ENCODE measurements around the gene ASPHD2. TPM values are rescaled to one million over a fixed set of nuclear protein-coding genes. Genes with fewer than 3 reads are reported as not detected.

ASPHD2 gene
- total RNA-seq, 2 experiments from 2014 or later = 14.5 to 15.1 TPM

DNA sequence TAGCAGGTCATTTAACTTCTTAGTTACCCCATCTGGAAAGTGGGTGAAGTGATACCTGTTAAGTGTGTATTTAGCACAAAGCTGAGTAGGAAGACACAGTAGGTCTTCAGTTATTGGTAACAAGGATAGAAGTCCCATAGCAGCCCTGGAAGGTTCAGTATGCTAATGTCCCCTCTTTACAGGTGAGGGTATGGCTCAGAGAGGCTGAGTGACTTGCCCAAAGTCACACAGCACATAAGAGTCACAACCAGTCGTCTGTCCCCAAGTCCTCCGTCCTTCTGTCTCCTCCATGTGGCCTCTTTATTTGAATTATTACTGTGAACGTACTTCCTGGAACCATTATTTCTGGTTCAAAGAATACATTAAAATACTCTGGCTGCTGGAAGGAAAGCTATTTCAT, 10.5 kb downstream of the ASPHD2 start:
- CTCF ChIA-PET = no interaction called here
- POLR2A ChIA-PET = no interaction called here

- ChIA-PET CTCF (interaction anchor here (0.7 to 0.8 kb wide), 2 partner anchors 63 to 75 kb away, joined by 3 read pairs; no protein-coding TSS in a partner anchor), POLR2A (no interaction called here)
Measured at GRCh38 chr22:26442086-26442756, 13.2 kb downstream of the ASPHD2 start.

DNA sequence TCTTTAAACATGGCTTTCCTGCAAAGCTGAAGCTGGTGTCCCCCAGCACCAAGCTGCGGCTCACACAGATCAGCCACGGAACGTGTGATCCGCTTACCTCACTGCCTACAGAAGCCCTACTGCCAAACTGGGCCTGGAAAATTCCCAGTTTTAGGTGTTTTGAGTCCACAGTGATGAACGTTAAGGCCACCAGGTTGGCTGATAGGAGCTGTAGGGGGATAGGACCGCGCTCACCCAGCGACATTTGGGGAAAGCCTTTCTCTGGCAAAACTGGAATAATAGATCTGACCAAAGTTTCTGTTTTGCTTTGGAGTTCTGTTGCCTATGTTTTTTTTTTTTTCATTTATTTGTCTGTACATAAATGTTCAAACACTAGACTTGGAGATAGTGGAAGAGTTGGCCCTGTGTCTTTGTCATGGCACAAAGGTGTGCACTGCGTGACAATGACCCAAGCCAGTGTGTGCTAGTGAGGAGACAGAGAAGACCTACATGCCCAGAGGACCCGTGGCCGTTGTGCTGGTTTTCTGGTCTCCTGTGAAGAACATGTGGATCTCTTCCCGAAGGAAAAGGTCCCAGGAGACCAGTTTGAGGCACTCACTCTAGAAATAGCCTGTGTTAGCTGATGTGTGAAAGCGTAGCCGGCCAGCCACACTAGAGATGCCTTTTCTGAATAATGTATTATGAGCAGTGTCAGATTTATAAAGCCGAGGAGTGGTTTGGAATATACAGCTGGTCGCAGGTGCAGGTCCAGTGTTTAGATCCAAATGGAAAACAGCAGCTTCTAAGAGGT, 15.0 kb downstream of the ASPHD2 start:
- POLR2A ChIA-PET = no interaction called here
- CTCF ChIA-PET = interaction anchor here (0.6 kb wide), 2 partner anchors 48 to 426 kb away, joined by 3 to 5 read pairs; no protein-coding TSS in a partner anchor

- ChIA-PET POLR2A (no interaction called here), CTCF (no interaction called here)
Measured at GRCh38 chr22:26444777-26445176, 15.7 kb downstream of the ASPHD2 start.

DNA sequence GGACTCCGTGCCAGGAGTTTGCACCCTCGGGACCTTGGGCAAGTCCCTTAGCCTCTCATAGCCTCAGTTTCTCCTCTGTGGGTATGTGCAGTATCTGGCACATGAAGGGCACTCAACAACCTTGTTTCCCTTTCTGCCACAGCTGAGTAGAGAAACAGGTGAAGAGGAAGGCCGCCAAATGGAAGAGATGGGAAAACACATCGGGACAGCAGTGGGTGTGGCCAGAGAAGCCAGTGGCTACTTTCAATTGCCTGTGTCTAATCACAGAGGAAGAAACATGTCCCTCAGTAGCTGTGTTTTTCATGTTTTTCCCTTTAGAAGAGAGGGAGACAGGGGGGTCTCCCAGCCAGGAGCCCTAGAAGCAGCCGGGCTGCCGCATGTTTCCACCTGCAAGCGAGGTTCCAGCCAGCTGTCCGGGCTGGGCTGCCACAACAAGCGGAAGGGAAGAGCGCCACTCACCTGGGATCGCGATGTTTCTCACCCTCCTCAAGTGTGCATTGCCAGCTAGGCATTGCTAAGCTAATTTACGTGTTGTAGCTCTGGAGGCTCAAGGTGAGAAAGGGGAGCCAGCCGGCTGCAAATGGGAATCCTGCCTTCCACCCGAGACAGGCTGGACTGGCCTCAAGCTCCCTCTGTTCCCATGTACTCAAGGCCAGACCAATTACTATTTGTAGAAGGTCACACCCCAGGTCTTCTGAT, 16.7 kb downstream of the ASPHD2 start:
- ChIA-PET POLR2A (no interaction called here), CTCF (interaction anchor here (1.5 kb wide), 1 partner anchor 15 kb away, joined by 3 read pairs; no protein-coding TSS in a partner anchor)

DNA sequence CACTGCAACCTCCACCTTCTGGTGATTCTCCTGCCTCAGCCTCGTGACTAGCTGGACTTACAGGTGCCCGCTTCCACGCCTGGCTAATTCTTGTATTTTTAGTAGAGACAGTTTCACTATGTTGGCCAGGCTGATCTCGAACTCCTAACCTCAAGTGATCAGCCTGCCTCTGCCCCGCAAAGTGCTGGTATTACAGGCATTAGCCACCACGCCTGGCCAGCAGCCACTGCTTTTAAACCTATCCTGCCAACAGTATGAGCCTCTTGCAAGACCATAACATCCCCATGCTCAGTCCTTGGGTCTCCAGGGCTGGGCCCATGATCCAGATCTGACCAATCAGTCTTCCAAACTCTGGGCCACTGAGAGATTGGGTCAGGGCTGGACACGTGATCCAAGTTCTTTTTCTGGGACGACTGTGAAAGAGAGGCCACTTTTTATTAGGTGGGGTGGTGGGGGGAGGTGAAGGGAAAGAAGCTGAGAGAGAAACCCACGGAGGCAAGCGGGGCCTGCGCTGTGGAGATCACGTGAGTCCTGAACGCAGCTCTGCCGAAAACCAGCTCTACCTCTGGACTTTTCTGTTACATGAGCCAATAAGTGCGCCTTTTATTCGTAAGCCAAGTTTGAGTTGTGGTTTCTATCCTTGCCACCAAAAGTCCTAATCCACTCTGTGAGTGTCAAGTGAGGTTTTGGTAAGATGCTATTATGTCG, 17.9 kb downstream of the ASPHD2 start:
- ChIA-PET POLR2A (no interaction called here), CTCF (interaction anchor here (1.5 kb wide), 1 partner anchor 14 kb away, joined by 3 read pairs; no protein-coding TSS in a partner anchor)

- POLR2A ChIA-PET = no interaction called here
- CTCF ChIA-PET = interaction anchor here (1.2 to 2.0 kb wide), 2 partner anchors 11 to 14 kb away, joined by 4 to 6 read pairs; no protein-coding TSS in a partner anchor
Measured at GRCh38 chr22:26447584-26448329, 18.7 kb downstream of the ASPHD2 start.

DNA sequence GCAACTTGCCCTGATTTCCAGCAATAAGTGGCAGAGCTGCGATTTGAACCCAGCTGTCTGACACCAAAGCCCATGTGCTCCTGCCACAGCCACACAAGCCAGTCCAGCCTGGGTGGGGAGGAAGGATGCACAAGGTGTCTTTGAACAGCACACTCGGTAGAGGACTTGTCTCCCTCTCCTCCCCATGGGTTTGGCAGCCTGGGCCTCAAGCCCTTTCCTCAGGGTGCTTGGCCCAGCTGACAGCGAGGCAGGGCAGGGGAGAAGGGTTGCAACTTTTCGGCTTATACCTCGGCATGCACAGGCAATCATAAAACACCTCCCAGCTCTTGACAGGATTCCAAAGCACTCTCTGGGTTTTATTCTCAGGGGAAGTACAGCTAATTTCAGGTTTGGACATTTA, 19.3 kb downstream of the ASPHD2 start:
- ChIA-PET CTCF (interaction anchor here (1.1 to 2.0 kb wide), 3 partner anchors 11 to 14 kb away, joined by 3 to 6 read pairs (median 4); no protein-coding TSS in a partner anchor), POLR2A (no interaction called here)

DNA sequence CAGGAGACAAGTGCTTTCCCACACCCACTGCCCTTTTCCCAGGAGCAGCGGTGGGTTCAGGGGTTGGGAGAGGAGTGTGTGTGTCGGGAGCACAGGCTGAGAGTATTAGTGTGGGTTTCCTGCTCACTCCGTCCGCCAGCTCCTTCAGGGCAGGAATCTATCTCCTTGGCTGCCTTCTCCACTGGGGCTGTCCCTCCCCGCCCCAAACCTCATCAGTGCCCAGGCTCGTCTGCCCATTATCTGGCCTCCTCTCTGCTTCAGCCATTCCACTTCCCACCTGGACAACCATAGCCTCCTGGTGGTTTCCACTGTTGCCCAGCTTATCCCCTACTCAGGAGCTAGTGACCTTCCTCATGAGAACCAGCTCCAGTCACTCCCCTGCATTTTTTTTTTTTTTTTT, 19.9 kb downstream of the ASPHD2 start:
- ChIA-PET POLR2A (no interaction called here), CTCF (interaction anchor here (1.1 to 2.0 kb wide), 3 partner anchors 12 to 13 kb away, joined by 3 to 6 read pairs (median 4); no protein-coding TSS in a partner anchor)

DNA sequence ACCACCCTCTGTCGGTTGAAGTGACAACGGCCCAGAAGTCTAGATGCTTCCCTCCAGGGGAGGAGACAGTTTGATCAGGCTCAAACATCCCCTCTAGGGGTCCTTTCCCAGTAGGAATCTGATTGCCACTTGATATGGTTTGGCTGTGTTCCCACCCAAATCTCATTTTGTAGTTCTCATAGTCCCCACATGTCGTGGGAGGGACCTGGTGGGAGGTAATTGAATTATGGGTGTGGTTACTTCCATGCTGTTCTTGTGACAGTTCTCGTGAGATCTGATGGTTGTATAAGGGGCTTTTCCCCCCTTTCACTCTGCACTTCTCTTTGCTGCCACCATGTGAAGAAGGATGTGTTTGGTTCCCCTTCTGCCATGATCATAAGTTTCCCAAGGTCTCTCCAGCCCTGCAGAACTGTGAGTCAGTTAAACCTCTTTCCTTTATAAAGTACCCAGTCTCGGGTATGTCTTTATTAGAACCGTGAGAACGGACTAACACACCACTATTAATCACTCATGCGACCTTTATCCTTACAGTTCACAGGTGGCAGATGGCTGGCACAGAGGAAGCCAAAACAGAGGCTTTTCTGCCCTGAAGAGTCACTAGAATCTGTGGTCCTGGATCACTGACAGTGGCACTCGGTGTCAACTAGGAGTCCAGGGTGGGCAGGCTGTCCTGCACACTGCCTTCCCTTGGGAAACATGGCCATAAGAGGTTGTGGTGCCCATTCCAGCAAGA, 21.6 kb downstream of the ASPHD2 start:
- ChIA-PET POLR2A (no interaction called here), CTCF (no interaction called here)

- POLR2A ChIA-PET = no interaction called here
Measured at GRCh38 chr22:26452236-26453016, 23.4 kb downstream of the ASPHD2 start.

GRCh38 chr22:26453216-26453615, 24.2 kb downstream of the ASPHD2 start:
- CTCF ChIA-PET = interaction anchor here (0.7 to 1.4 kb wide), 3 partner anchors 8 to 226 kb away, joined by 3 to 7 read pairs (median 4); no protein-coding TSS in a partner anchor
- POLR2A ChIA-PET = no interaction called here

More at GRCh38 chr22:26452236-26453016, 23.4 kb downstream of the ASPHD2 start:
- CTCF ChIA-PET = interaction anchor here (1.2 to 1.4 kb wide), 2 partner anchors 9 to 85 kb away, joined by 4 to 7 read pairs; no protein-coding TSS in a partner anchor

- CTCF ChIA-PET = interaction anchor here (0.7 to 1.4 kb wide), 3 partner anchors 7 to 225 kb away, joined by 3 to 7 read pairs (median 4); no protein-coding TSS in a partner anchor
Measured at GRCh38 chr22:26453812-26454500, 24.9 kb downstream of the ASPHD2 start.

GRCh38 chr22:26457661-26458272, 28.7 kb downstream of the ASPHD2 start:
- CTCF ChIA-PET = interaction anchor here (0.6 to 0.7 kb wide), 2 partner anchors 715 to 1097 kb away, joined by 3 to 5 read pairs; no protein-coding TSS in a partner anchor
- POLR2A ChIA-PET = interaction anchor here (0.7 kb wide), 1 partner anchor 1687 kb away, joined by 7 read pairs; no protein-coding TSS in a partner anchor

More at GRCh38 chr22:26453812-26454500, 24.9 kb downstream of the ASPHD2 start:
- POLR2A ChIA-PET = interaction anchor here (0.6 kb wide), 1 partner anchor 13 kb away, joined by 5 read pairs; no protein-coding TSS in a partner anchor

DNA sequence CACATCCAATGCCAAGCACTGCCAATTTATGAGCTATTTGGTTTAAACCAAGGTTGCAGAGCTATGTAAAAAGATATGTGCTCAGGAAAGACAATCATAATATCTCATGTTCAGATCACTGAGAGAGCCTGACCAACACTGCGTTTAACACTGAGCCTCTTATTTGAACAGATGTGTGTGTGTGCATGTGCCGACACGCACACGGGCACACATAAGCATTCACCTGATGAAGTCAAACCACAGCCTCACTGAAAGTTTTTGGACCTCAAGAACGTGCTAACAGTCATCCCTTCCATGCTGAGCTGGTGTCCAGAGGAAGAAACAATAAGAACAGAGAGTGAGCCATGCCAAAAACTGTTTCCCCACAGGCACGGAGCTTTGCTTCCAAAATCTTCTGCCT, 31.1 kb downstream of the ASPHD2 start:
- CTCF ChIA-PET = interaction anchor here (0.9 to 3.6 kb wide), 8 partner anchors 7 to 130 kb away, joined by 3 to 26 read pairs (median 4); no protein-coding TSS in a partner anchor
- POLR2A ChIA-PET = no interaction called here
